IMR-90 (cell line): ENCODE results near the gene NDOR1. TPM values are rescaled to one million over a fixed set of nuclear protein-coding genes. Genes with fewer than 3 reads are reported as not detected.

Source experiments
- ATAC-seq: fragments of 200-7000 bp; cut with Tn5 transposase; 2 replicates; pipeline ENCODE4 v1.9.1; 2020; ENCODE audit warnings: low read depth, mild to moderate bottlenecking, moderate library complexity
- BruUV-seq: library from RNA; stranded (reverse); fragments of 400-500 nt; replicated peaks from 2 replicates; lab custom pipeline; 2021; lab: Mats Ljungman, UMichigan
- CTCF ChIA-PET: fragments of 300-600 bp; formaldehyde crosslinking; extraction: SDS; loops from one replicate; lab custom pipeline; 2021; ENCODE audit warnings: antibody characterized with exemption; lab: Yijun Ruan, JAX
- POLR2A ChIA-PET: fragments of 300-600 bp; sonication (Branson Sonifier 250); formaldehyde crosslinking; loops from one replicate; lab custom pipeline; 2022; ENCODE audit warnings: antibody characterized with exemption; ENCODE audit not compliant: unreplicated experiment; lab: Charles Lee
- DNase-seq: peaks from one replicate; pipeline ENCODE4 v3.0.0; 2013
- H2AFZ ChIP-seq: replicated peaks from 2 replicates; pipeline ENCODE3; 2013; ENCODE audit warnings: low read length, mild to moderate bottlenecking; ENCODE audit not compliant: poor library complexity
- H2AK5ac ChIP-seq: 2 replicates; pipeline ENCODE4 v1.6.1; 2013; ENCODE audit warnings: low read depth, low read length, inconsistent platforms
- H2AK9ac ChIP-seq: replicated peaks from 2 replicates; pipeline ENCODE3; 2013; ENCODE audit warnings: mild to moderate bottlenecking, low read depth, low read length, moderate library complexity; ENCODE audit not compliant: poor library complexity
- H2BK120ac ChIP-seq: 2 replicates; pipeline ENCODE4 v1.6.1; 2013; ENCODE audit warnings: low read depth, low read length, inconsistent platforms
- H2BK15ac ChIP-seq: 3 replicates; pipeline ENCODE4 v1.6.1; 2013; ENCODE audit warnings: low read depth, low read length, inconsistent platforms
- H2BK20ac ChIP-seq: 2 replicates; pipeline ENCODE4 v1.6.1; 2013; ENCODE audit warnings: low read depth, mild to moderate bottlenecking, inconsistent platforms, low read length, moderate library complexity
- H2BK5ac ChIP-seq: 2 replicates; pipeline ENCODE4 v1.6.1; 2013; ENCODE audit warnings: mild to moderate bottlenecking, low read depth, low read length, inconsistent platforms; ENCODE audit not compliant: poor library complexity, severe bottlenecking
- H3K14ac ChIP-seq: replicated peaks from 2 replicates; pipeline ENCODE4 v1.6.1; 2013; ENCODE audit warnings: low read depth, low read length, inconsistent platforms
- H3K18ac ChIP-seq: 2 replicates; pipeline ENCODE4 v1.6.1; 2013; ENCODE audit warnings: low read depth, low read length, control low read depth
- H3K23ac ChIP-seq: 2 replicates; pipeline ENCODE4 v1.6.1; 2013; ENCODE audit warnings: low read depth, low read length, inconsistent platforms
- H3K27ac ChIP-seq: 2 replicates; pipeline ENCODE4 v1.5.1; 2013; ENCODE audit warnings: mild to moderate bottlenecking, control low read depth, low read length; ENCODE audit not compliant: insufficient read depth
- H3K27me3 ChIP-seq: 2 replicates; pipeline ENCODE4 v1.6.1; 2013; ENCODE audit warnings: low read length; ENCODE audit not compliant: control insufficient read depth, insufficient read depth
- H3K36me3 ChIP-seq: 2 replicates; pipeline ENCODE4 v1.6.1; 2013; ENCODE audit warnings: low read length, mixed read lengths; ENCODE audit not compliant: control insufficient read depth, insufficient read depth
- H3K4ac ChIP-seq: 2 replicates; pipeline ENCODE4 v1.6.1; 2013; ENCODE audit warnings: low read depth, low read length, inconsistent platforms
- H3K4me1 ChIP-seq: 2 replicates; pipeline ENCODE4 v1.6.1; 2013; ENCODE audit warnings: low read length, mixed read lengths; ENCODE audit not compliant: control insufficient read depth, insufficient read depth
- H3K4me2 ChIP-seq: 2 replicates; pipeline ENCODE4 v1.6.1; 2013; ENCODE audit warnings: low read depth, mild to moderate bottlenecking, control low read depth, low read length, moderate library complexity
- H3K4me3 ChIP-seq: 2 replicates; pipeline ENCODE4 v1.5.1; 2013; ENCODE audit warnings: low read depth, mild to moderate bottlenecking, control low read depth, low read length, moderate library complexity; ENCODE audit not compliant: insufficient read depth
- H3K56ac ChIP-seq: 2 replicates; pipeline ENCODE4 v1.6.1; 2013; ENCODE audit warnings: low read length, inconsistent platforms; ENCODE audit not compliant: insufficient read depth; ENCODE audit errors: extremely low read depth
- H3K79me1 ChIP-seq, 2 experiments: 2 replicates each; pipeline ENCODE4 v1.6.1; 2013; ENCODE audit warnings: low read length in 2 of 2, inconsistent platforms in 1 of 2, low read depth in 1 of 2
- H3K9ac ChIP-seq: 2 replicates; pipeline ENCODE4 v1.6.1; 2013; ENCODE audit warnings: low read depth, low read length, control low read depth
- H3K9me1 ChIP-seq: 2 replicates; pipeline ENCODE4 v1.6.1; 2013; ENCODE audit warnings: low read length, inconsistent platforms; ENCODE audit not compliant: insufficient read depth
- H3K9me3 ChIP-seq: 2 replicates; pipeline ENCODE4 v1.6.1; 2013; ENCODE audit warnings: low read length; ENCODE audit not compliant: control insufficient read depth, insufficient read depth
- H4K20me1 ChIP-seq: 2 replicates; pipeline ENCODE4 v1.6.1; 2013; ENCODE audit warnings: low read length, inconsistent platforms; ENCODE audit not compliant: insufficient read depth
- H4K5ac ChIP-seq: 2 replicates; pipeline ENCODE4 v1.6.1; 2013; ENCODE audit warnings: mild to moderate bottlenecking, low read depth, low read length, control low read depth
- H4K8ac ChIP-seq, 2 experiments: 2 replicates each; pipeline ENCODE4 v1.6.1; 2013; ENCODE audit warnings: low read depth in 2 of 2, low read length in 2 of 2, control low read depth in 1 of 2, inconsistent platforms in 1 of 2
- H4K91ac ChIP-seq: 2 replicates; pipeline ENCODE4 v1.6.1; 2013; ENCODE audit warnings: low read depth, low read length, inconsistent platforms; ENCODE audit not compliant: insufficient read depth
- BHLHE40 ChIP-seq: fragments of 150-350 bp; IDR thresholded peaks from 2 replicates; pipeline ENCODE4 v1.6.1; 2016; ENCODE audit warnings: mild to moderate bottlenecking, low read depth, low read length
- CEBPB ChIP-seq: IDR thresholded peaks from 2 replicates; pipeline ENCODE4 v1.6.1; 2012; ENCODE audit warnings: low read depth, low read length, improper control_type of control experiment
- CHD1 ChIP-seq: IDR thresholded peaks from 2 replicates; pipeline ENCODE4 v1.6.1; 2012; ENCODE audit warnings: low read depth, low read length, improper control_type of control experiment
- MAFK ChIP-seq: IDR thresholded peaks from 2 replicates; pipeline ENCODE4 v1.6.1; 2012; ENCODE audit warnings: low read depth, low read length, improper control_type of control experiment
- MAZ ChIP-seq: IDR thresholded peaks from 2 replicates; pipeline ENCODE4 v1.6.1; 2012; ENCODE audit warnings: low read depth, mild to moderate bottlenecking, low read length, improper control_type of control experiment, moderate library complexity, borderline replicate concordance
- MXI1 ChIP-seq: IDR thresholded peaks from 2 replicates; pipeline ENCODE4 v1.6.1; 2012; ENCODE audit warnings: low read depth, mild to moderate bottlenecking, low read length, moderate library complexity, borderline replicate concordance
- POLR2A ChIP-seq: IDR thresholded peaks from 2 replicates; pipeline ENCODE4 v1.6.1; 2012; ENCODE audit warnings: mild to moderate bottlenecking, low read depth, low read length
- RCOR1 ChIP-seq: IDR thresholded peaks from 2 replicates; pipeline ENCODE4 v1.6.1; 2012; ENCODE audit warnings: mild to moderate bottlenecking, low read length, improper control_type of control experiment; ENCODE audit not compliant: insufficient replicate concordance
- RFX5 ChIP-seq: IDR thresholded peaks from 2 replicates; pipeline ENCODE4 v1.8.0; 2012; ENCODE audit warnings: low read depth, mild to moderate bottlenecking, low read length, moderate library complexity
- SMC3 ChIP-seq: fragments of 150-350 bp; IDR thresholded peaks from 2 replicates; pipeline ENCODE4 v1.6.1; 2016; ENCODE audit warnings: low read depth, mild to moderate bottlenecking, antibody characterized with exemption, low read length, moderate library complexity
- USF2 ChIP-seq: fragments of 150-350 bp; IDR thresholded peaks from 2 replicates; pipeline ENCODE4 v1.6.1; 2017; ENCODE audit warnings: mild to moderate bottlenecking, antibody characterized with exemption, low read length, low read depth
- WGBS, 2 experiments: methylation state at CpG; one replicate each; pipeline versions ENCODE4 v1.1.5 to v1.1.7; 2013; ENCODE audit warnings: missing lambda C conversion rate in 2 of 2; ENCODE audit not compliant: insufficient read length in 1 of 2; ENCODE audit errors: extremely low coverage in 2 of 2; 5-methylcytosine and 5-hydroxymethylcytosine counted together
- dilution Hi-C: fragments of 300-500 bp; cut with HindIII; formaldehyde crosslinking; loops from one replicate; pipeline ENCODE4 v1.14.3; 2018; ENCODE audit warnings: low sequenced_read_pairs; ENCODE audit not compliant: unreplicated experiment
- in situ Hi-C: fragments of 300-500 bp; cut with MboI; formaldehyde crosslinking; loops from 3 replicates; pipeline ENCODE4 v1.14.3; 2019; ENCODE audit warnings: low sequenced_read_pairs, inconsistent platforms, mixed read lengths
- intact Hi-C: fragments of 100-400 bp; cut with micrococcal nuclease; formaldehyde crosslinking; loops from 2 replicates; pipeline ENCODE4 v1.10.0; 2022
- polyA plus RNA-seq, 3 experiments: library from polyadenylated mRNA; depleted of rRNA; stranded (reverse); fragments of >200 nt; gene quantifications; 2 replicates each; pipeline ENCODE4 v1.2.3, GENCODE V29; 2012; ENCODE audit warnings: low replicate concordance in 1 of 3
- total RNA-seq: library from RNA; depleted of rRNA; stranded (reverse); fragments of >200 nt; gene quantifications from 2 replicates; pipeline ENCODE4 v1.2.3, GENCODE V29; 2012

The NDOR1 gene
- total and polyA plus RNA-seq, 2 of the 4 experiments (the other 2 are of a cell fraction) = 0.90 to 10.6 TPM

DNA sequence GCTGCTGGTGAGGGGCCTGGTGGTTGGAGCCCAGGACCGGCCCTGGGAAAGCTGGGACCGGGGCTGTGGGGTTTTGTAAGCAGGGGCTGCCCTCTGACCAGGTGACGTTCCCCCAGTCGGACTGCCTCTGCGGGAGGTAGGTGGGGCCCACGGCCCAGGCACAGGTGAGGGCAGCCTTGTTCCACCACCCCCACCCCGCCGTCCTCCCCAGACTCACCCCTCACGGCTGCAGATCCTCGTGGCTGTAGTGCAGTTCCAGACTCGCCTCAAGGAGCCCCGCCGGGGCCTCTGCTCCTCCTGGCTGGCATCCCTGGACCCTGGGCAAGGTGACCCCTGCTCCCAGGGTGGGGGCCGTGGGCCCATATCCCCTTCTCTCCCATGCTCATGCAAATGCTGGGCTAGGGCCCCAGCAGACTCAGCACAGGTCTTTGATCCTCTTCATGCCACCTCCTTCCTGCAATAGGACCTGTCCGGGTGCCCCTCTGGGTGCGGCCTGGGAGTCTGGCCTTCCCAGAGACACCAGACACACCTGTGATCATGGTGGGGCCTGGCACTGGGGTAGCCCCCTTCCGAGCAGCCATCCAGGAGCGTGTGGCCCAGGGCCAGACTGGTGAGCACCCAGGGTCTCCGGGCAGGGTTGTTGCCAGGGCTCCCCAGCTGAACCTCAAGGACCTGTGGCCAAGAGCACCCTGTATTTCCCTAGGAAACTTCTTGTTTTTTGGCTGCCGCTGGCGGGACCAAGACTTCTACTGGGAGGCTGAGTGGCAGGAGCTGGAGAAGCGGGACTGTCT, 9.9 kb downstream of the NDOR1 start (continued):
- no peak for TF ChIP-seq CHD1

DNA sequence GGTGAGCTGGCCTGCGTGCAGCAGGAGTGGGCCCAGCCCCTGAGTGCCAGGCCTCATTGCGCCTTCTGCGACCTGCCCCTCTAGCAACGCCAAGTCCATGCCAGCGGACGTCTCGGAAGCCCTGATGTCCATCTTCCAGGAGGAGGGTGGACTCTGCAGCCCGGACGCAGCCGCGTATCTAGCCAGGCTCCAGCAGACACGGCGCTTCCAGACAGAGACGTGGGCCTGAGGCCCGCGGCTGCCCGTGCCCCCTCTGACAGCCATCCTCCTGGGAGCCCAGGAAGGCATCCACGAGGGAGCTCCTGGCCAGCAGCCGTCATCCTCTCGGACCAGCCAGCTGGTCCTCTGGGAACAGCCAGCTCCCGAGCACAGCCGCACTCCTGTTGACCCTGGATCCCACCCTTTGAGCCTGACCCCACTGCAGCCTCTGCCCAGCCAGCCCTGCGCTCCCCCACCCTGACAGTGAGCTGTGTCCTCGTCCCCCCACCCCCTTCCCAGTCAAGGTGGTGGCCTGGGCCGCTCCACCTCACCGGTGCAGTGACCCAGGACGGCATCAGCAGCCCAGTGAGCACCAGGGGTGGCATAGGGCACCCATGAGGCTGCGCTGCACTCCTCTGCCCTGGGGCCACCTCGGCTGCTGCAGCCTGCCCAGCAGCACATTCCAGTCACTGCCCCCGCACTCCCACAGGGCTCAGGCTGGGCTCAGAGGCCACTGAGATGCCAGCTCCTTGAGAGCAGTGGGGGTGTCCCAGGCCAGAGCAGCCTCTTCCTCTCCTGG, 10.9 kb downstream of the NDOR1 start:
- ChIA-PET POLR2A (no interaction called here), CTCF (no interaction called here)
- no peak overlapping the region for H3K14ac ChIP-seq
- dilution Hi-C loops (no loop called here), intact Hi-C loops (no loop called here), in situ Hi-C loops (no loop called here)
- peaks cover 0 to 6% of the 10 kb centered on the region in 2 experiments; a peak in 1 of 4 replicates for H3K79me1 ChIP-seq
- no peak overlapping the region for H4K5ac ChIP-seq
- no peak overlapping the region for H2BK20ac ChIP-seq
- WGBS, 2 experiments = 96% methylated on average over 21 of the region's 30 CpGs; no CpG with 5 or more reads in 1 of the 2 experiments
- no peak for ATAC-seq
- H3K4ac ChIP-seq = no peak overlapping the region
- no peak for TF ChIP-seq MAFK
- TF ChIP-seq BHLHE40 = no peak
- no peak for TF ChIP-seq SMC3
- TF ChIP-seq RCOR1 = no peak
- no peak for TF ChIP-seq MAZ
- TF ChIP-seq USF2 = no peak
- TF ChIP-seq MXI1 = no peak
- no peak for TF ChIP-seq POLR2A
- TF ChIP-seq RFX5 = no peak
- TF ChIP-seq CEBPB = no peak
- H2AK5ac ChIP-seq = no peak overlapping the region
- H3K9me1 ChIP-seq = peaks cover 3% of the 10 kb centered on the region; the same call in 1 of the 2 replicates
- no TSS peak for BruUV-seq
- H3K27me3 ChIP-seq = no peaks in the 10 kb centered on the region
- H2AFZ ChIP-seq = no peak overlapping the region
- peaks cover 6% of the 10 kb centered on the region for H3K4me1 ChIP-seq
- no peak overlapping the region for H3K27ac ChIP-seq
- no peak overlapping the region for H3K23ac ChIP-seq
- no peak overlapping the region for H3K56ac ChIP-seq
- H3K4me3 ChIP-seq = no peak overlapping the region
- no peak overlapping the region for H4K91ac ChIP-seq
- no peak overlapping the region for H4K8ac ChIP-seq
- H3K9ac ChIP-seq = no peak overlapping the region
- H2BK5ac ChIP-seq = no peak overlapping the region
- H2BK120ac ChIP-seq = no peak overlapping the region
- peak overlapping the region; percentile 16 for H2AK9ac ChIP-seq
- no peak for DNase-seq
- peaks cover 18% of the 10 kb centered on the region for H3K36me3 ChIP-seq
- H2BK15ac ChIP-seq = no peak overlapping the region
- no peaks in the 10 kb centered on the region for H4K20me1 ChIP-seq
- H3K18ac ChIP-seq = no peak overlapping the region
- no peak overlapping the region for H3K4me2 ChIP-seq
- no peaks in the 10 kb centered on the region for H3K9me3 ChIP-seq
